Prostate gland (tissue), 2 donors: Measurements from ENCODE around the gene METRNL.

Experiments used
- POLR2A ChIP-seq: fragments of 450-650 bp; IDR thresholded peaks from one replicate; pipeline ENCODE4 v1.6.1; 2016; ENCODE audit warnings: antibody characterized with exemption, mild to moderate bottlenecking
- TF ChIP-seq, protein P1 (sequence below), 4 experiments: fragments of 200-600 bp in 2 of 4; fragments of 450-650 bp in 2 of 4; sonication (generic) in 2 of 4; IDR thresholded peaks; 1 replicate in 3 of 4; 2 replicates in 1 of 4; pipeline ENCODE4 v1.5.1; 2016 to 2019; ENCODE audit warnings: antibody characterized with exemption in 4 of 4, mild to moderate bottlenecking in 2 of 4, moderate library complexity in 2 of 4

GRCh38 chr17:83092186-83092585, 12.8 kb downstream of the METRNL start:
- TF ChIP-seq, protein P1, sequence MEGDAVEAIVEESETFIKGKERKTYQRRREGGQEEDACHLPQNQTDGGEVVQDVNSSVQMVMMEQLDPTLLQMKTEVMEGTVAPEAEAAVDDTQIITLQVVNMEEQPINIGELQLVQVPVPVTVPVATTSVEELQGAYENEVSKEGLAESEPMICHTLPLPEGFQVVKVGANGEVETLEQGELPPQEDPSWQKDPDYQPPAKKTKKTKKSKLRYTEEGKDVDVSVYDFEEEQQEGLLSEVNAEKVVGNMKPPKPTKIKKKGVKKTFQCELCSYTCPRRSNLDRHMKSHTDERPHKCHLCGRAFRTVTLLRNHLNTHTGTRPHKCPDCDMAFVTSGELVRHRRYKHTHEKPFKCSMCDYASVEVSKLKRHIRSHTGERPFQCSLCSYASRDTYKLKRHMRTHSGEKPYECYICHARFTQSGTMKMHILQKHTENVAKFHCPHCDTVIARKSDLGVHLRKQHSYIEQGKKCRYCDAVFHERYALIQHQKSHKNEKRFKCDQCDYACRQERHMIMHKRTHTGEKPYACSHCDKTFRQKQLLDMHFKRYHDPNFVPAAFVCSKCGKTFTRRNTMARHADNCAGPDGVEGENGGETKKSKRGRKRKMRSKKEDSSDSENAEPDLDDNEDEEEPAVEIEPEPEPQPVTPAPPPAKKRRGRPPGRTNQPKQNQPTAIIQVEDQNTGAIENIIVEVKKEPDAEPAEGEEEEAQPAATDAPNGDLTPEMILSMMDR (IDR thresholded peaks at IDR 0.05): no peak
- no peak for TF ChIP-seq POLR2A
